OCI-LY3 (cell line): Measurements from ENCODE around the gene OR4D6.

ENCODE experiments used
- CTCF ChIP-seq: fragments of 200-600, 300-600 bp; sonication (generic); IDR thresholded peaks from 2 replicates; pipeline ENCODE4 v1.5.1; 2014; ENCODE audit warnings: antibody characterized with exemption, low read length, low read depth
- EZH2phosphoT487 ChIP-seq: fragments of 200-600 bp; shearing (Covaris generic); IDR thresholded peaks from 2 replicates; pipeline ENCODE4 v1.6.1; 2018; ENCODE audit warnings: antibody characterized with exemption, mixed run types, low read depth

- TF ChIP-seq CTCF (no peak), EZH2phosphoT487 (no peak)
These were observed 19.0 kb upstream of the OR4D6 start for GRCh38 chr11:59437770-59438169.
